H1 (cell line): ENCODE results near the gene CKAP5. TPM values are rescaled to one million over a fixed set of nuclear protein-coding genes. Genes with fewer than 3 reads are reported as not detected.

Experiments used
- CBX8 ChIP-seq: fragments of 300-800, 300-1000 bp; sonication (generic); IDR thresholded peaks from 2 replicates; pipeline ENCODE4 v1.7.1; 2016; ENCODE audit warnings: low read depth, low read length, borderline replicate concordance
- SUZ12 ChIP-seq: fragments of 200-600 bp; sonication (generic); IDR thresholded peaks from 2 replicates; pipeline ENCODE4 v1.6.1; 2012; ENCODE audit warnings: mild to moderate bottlenecking, inconsistent platforms, low read length, moderate library complexity, mixed read lengths
- polyA plus RNA-seq, 7 experiments: library from polyadenylated mRNA; depleted of rRNA in 3 of 7; stranded (reverse) in 5 of 7; unstranded in 2 of 7; fragments of >200 nt in 5 of 7; fragments of 200-250 nt in 2 of 7; gene quantifications; 1 replicate in 5 of 7; 2 replicates in 1 of 7; 4 replicates in 1 of 7; pipeline versions ENCODE4 v1.2.1 to v1.2.3, GENCODE V29; 2011 to 2013; ENCODE audit warnings: missing spikeins in 2 of 7, mixed read lengths in 2 of 7
- total RNA-seq: library from RNA; stranded (reverse); fragmentation: NEBNext Ultra II Directional; extraction: Animal tissue kit (Norgen Biotek cat#: 25700); gene quantifications from 2 replicates; pipeline ENCODE4 v1.2.1, GENCODE V29; 2021
- TF ChIP-seq, protein P1 (sequence below): IDR thresholded peaks from 2 replicates; pipeline ENCODE4 v1.6.1; 2012; ENCODE audit warnings: low read length, inconsistent platforms
- TF ChIP-seq, protein P2 (sequence below), 3 experiments: IDR thresholded peaks; 1 replicate in 2 of 3; 2 replicates in 1 of 3; pipeline versions ENCODE4 v1.5.1 to v1.6.1; 2011; ENCODE audit warnings: low read length in 3 of 3, mild to moderate bottlenecking in 3 of 3, inconsistent platforms in 2 of 3, low read depth in 1 of 3, moderate library complexity in 1 of 3; ENCODE audit not compliant: insufficient read depth in 1 of 3; ENCODE audit errors: control extremely low read depth in 1 of 3

The CKAP5 gene
- total and polyA plus RNA-seq, 2 of the 8 experiments (the other 6 are each of a cell fraction or from before 2014, with no cell fraction given) = 64.8 to 185 TPM

DNA sequence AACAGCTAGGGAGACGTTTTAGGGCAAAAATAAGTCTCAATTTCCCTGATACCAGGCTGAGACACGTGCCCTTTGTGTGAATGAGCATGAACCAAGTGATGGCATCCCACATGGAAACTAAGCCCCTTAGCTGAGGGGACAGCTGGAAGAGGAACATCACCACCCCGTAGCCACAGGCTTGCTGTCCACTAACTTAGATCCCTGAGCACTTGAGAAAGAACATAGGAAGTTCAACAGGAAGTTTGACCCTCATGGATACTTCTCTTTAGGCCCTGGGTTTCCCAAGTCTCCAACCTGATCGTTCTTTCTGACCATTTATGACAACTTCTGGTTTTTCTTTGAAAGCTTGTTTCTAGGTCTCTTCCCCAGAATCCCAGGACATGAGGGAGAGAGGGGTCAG is 11.6 kb upstream of the CKAP5 start (continued):
- TF ChIP-seq, protein P1, sequence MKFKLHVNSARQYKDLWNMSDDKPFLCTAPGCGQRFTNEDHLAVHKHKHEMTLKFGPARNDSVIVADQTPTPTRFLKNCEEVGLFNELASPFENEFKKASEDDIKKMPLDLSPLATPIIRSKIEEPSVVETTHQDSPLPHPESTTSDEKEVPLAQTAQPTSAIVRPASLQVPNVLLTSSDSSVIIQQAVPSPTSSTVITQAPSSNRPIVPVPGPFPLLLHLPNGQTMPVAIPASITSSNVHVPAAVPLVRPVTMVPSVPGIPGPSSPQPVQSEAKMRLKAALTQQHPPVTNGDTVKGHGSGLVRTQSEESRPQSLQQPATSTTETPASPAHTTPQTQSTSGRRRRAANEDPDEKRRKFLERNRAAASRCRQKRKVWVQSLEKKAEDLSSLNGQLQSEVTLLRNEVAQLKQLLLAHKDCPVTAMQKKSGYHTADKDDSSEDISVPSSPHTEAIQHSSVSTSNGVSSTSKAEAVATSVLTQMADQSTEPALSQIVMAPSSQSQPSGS = no peak
- no peak for TF ChIP-seq SUZ12
- no peak for TF ChIP-seq CBX8
- TF ChIP-seq, protein P2, sequence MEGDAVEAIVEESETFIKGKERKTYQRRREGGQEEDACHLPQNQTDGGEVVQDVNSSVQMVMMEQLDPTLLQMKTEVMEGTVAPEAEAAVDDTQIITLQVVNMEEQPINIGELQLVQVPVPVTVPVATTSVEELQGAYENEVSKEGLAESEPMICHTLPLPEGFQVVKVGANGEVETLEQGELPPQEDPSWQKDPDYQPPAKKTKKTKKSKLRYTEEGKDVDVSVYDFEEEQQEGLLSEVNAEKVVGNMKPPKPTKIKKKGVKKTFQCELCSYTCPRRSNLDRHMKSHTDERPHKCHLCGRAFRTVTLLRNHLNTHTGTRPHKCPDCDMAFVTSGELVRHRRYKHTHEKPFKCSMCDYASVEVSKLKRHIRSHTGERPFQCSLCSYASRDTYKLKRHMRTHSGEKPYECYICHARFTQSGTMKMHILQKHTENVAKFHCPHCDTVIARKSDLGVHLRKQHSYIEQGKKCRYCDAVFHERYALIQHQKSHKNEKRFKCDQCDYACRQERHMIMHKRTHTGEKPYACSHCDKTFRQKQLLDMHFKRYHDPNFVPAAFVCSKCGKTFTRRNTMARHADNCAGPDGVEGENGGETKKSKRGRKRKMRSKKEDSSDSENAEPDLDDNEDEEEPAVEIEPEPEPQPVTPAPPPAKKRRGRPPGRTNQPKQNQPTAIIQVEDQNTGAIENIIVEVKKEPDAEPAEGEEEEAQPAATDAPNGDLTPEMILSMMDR (IDR thresholded peaks at IDR 0.05; ENCODE audit: control extremely low read depth in 1 of 3, insufficient read depth in 1 of 3, low read depth in 1 of 3, low read length in 3 of 3) = no peak
